ENCODE data around the gene GNG4.

GRCh38 chr1:235688096-235688495 is 38.5 kb upstream of the GNG4 start:
- TF ChIP-seq CTCF (IDR thresholded peaks at IDR 0.05) (no peak), POLR2A (IDR thresholded peaks at IDR 0.05) (no peak)

Data from adrenal gland (tissue), 5 donors.